Measurements from ENCODE around the gene TTLL11.

GRCh38 chr9:122076117-122076516, 17.0 kb downstream of the TTLL11 start:
- no peak for TF ChIP-seq POLR2A (IDR thresholded peaks at IDR 0.05)
- TF ChIP-seq, protein P1, sequence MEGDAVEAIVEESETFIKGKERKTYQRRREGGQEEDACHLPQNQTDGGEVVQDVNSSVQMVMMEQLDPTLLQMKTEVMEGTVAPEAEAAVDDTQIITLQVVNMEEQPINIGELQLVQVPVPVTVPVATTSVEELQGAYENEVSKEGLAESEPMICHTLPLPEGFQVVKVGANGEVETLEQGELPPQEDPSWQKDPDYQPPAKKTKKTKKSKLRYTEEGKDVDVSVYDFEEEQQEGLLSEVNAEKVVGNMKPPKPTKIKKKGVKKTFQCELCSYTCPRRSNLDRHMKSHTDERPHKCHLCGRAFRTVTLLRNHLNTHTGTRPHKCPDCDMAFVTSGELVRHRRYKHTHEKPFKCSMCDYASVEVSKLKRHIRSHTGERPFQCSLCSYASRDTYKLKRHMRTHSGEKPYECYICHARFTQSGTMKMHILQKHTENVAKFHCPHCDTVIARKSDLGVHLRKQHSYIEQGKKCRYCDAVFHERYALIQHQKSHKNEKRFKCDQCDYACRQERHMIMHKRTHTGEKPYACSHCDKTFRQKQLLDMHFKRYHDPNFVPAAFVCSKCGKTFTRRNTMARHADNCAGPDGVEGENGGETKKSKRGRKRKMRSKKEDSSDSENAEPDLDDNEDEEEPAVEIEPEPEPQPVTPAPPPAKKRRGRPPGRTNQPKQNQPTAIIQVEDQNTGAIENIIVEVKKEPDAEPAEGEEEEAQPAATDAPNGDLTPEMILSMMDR (IDR thresholded peaks at IDR 0.05 in 4 of 5, conservative IDR thresholded peaks at IDR 0.05 in 1 of 5): no peak
